K562 (cell line): ENCODE measurements around the gene ANAPC13. TPM values are rescaled to one million over a fixed set of nuclear protein-coding genes. Genes with fewer than 3 reads are reported as not detected.
A peak's percentile ranks its signal among the peaks of the same experiment; 100 is the strongest.

Experiments used
- CBFA2T3 ChIP-seq: fragments of 450-650 bp; IDR thresholded peaks from 2 replicates; pipeline ENCODE4 v1.6.1; 2017
- ETV1 ChIP-seq: fragments of 450-650 bp; conservative IDR thresholded peaks from 2 replicates; pipeline ENCODE4 v1.6.1; 2016; ENCODE audit warnings: missing genetic modification characterization, control low read depth, low read depth, missing compliant biosample characterization
- EZH2 ChIP-seq: IDR thresholded peaks from 2 replicates; pipeline ENCODE4 v1.6.1; 2012; ENCODE audit warnings: low read depth, mild to moderate bottlenecking, inconsistent platforms, low read length, borderline replicate concordance
- HEY1 ChIP-seq: fragments of 250-450 bp; sonication (Bioruptor Pico); IDR thresholded peaks from 2 replicates; pipeline ENCODE4 v1.5.0; 2020; ENCODE audit warnings: mild to moderate bottlenecking, moderate library complexity, borderline replicate concordance
- IFI16 ChIP-seq: fragments of 250-450 bp; sonication (Bioruptor Pico); IDR thresholded peaks from 2 replicates; pipeline ENCODE4 v2.1.2; 2022; ENCODE audit warnings: mild to moderate bottlenecking, inconsistent platforms
- KLF1 ChIP-seq: fragments of 450-650 bp; IDR thresholded peaks from 2 replicates; pipeline ENCODE4 v1.6.1; 2016; ENCODE audit warnings: missing genetic modification characterization, missing compliant biosample characterization
- LCOR ChIP-seq: sonication (generic); formaldehyde crosslinking; IDR thresholded peaks from 2 replicates; pipeline ENCODE4 v1.8.0; 2022; ENCODE audit warnings: mild to moderate bottlenecking, missing genetic modification reagents
- MEF2D ChIP-seq: conservative IDR thresholded peaks from 2 replicates; pipeline ENCODE4 v1.6.1; 2016; ENCODE audit warnings: low read depth, missing genetic modification characterization, missing compliant biosample characterization
- NCOR1 ChIP-seq: fragments of 450-650 bp; IDR thresholded peaks from 2 replicates; pipeline ENCODE4 v1.6.1; 2016; ENCODE audit warnings: mild to moderate bottlenecking, moderate library complexity
- NR2C1 ChIP-seq, 2 experiments: fragments of 450-650 bp; IDR thresholded peaks; 2 replicates each; pipeline ENCODE4 v1.6.1; 2017; ENCODE audit warnings: mild to moderate bottlenecking in 2 of 2, antibody characterized with exemption in 1 of 2, inconsistent platforms in 1 of 2, missing compliant biosample characterization in 1 of 2, missing genetic modification characterization in 1 of 2
- PTBP1 ChIP-seq: fragments of 200-400 bp; formaldehyde crosslinking; IDR thresholded peaks from 2 replicates; pipeline ENCODE4 v1.6.1; 2017; ENCODE audit warnings: low read depth, low read length
- RNF2 ChIP-seq: sonication (generic); IDR thresholded peaks from 2 replicates; pipeline ENCODE4 v1.6.1; 2016
- SRF ChIP-seq, 2 experiments: fragments of 250-450, 450-650 bp in 1 of 2; sonication (Bioruptor Pico) in 1 of 2; sonication (generic) in 1 of 2; formaldehyde crosslinking; IDR thresholded peaks; 2 replicates each; pipeline versions ENCODE4 v1.5.0 to v1.5.1; 2020 to 2022; ENCODE audit warnings: mild to moderate bottlenecking in 1 of 2, missing genetic modification reagents in 1 of 2
- STAT5B ChIP-seq: fragments of 250-450 bp; sonication (Bioruptor Pico); IDR thresholded peaks from 2 replicates; pipeline ENCODE4 v1.8.0; 2021; ENCODE audit warnings: mild to moderate bottlenecking, inconsistent platforms
- TEAD1 ChIP-seq, 2 experiments: fragments of 450-650 bp in 1 of 2; sonication (generic) in 1 of 2; formaldehyde crosslinking; IDR thresholded peaks; 2 replicates each; pipeline versions ENCODE4 v1.4.0 to v1.8.0; 2020 to 2022; ENCODE audit warnings: mild to moderate bottlenecking in 2 of 2, missing genetic modification reagents in 1 of 2
- ZNF384 ChIP-seq: IDR thresholded peaks from 2 replicates; pipeline ENCODE4 v1.6.1; 2012; ENCODE audit warnings: low read depth, low read length, improper control_type of control experiment
- polyA plus RNA-seq, 8 experiments: library from polyadenylated mRNA; depleted of rRNA in 4 of 8; stranded (reverse) in 5 of 8; unstranded in 3 of 8; fragments of >200 nt; fragmentation: Nextera tagmentation in 2 of 8; fragmentation: Illumina TruSeq in 1 of 8; extraction: Ambion mirVana in 2 of 8; extraction: Trizol in 1 of 8; gene quantifications; 2 replicates each; pipeline versions ENCODE4 v1.2.1 to v1.2.3, GENCODE V29; 2011 to 2014; ENCODE audit warnings: inconsistent platforms in 1 of 8, missing spikeins in 1 of 8
- total RNA-seq, 7 experiments: library from RNA; depleted of rRNA in 6 of 7; stranded (reverse); fragments of >200 nt in 6 of 7; fragmentation: Illumina TruSeq in 2 of 7; extraction: Trizol in 2 of 7; gene quantifications; 2 replicates each; pipeline versions ENCODE4 v1.2.1 to v1.2.3, GENCODE V29; 2011 to 2021; ENCODE audit warnings: low replicate concordance in 1 of 7
- TF ChIP-seq, protein P1 (sequence below): sonication (generic); formaldehyde crosslinking; IDR thresholded peaks from 2 replicates; pipeline ENCODE4 v1.8.0; 2022; ENCODE audit warnings: mild to moderate bottlenecking, missing genetic modification reagents
- TF ChIP-seq, protein P2 (sequence below): sonication (generic); formaldehyde crosslinking; IDR thresholded peaks from 2 replicates; pipeline ENCODE4 v1.8.0; 2022; ENCODE audit warnings: missing genetic modification reagents, mild to moderate bottlenecking, moderate library complexity, borderline replicate concordance
- TF ChIP-seq, protein P3 (sequence below): fragments of 450-650 bp; formaldehyde crosslinking; conservative IDR thresholded peaks from 2 replicates; pipeline ENCODE4 v1.4.0; 2022; ENCODE audit warnings: mild to moderate bottlenecking, missing genetic modification characterization
- TF ChIP-seq, protein P4 (sequence below): sonication (generic); formaldehyde crosslinking; IDR thresholded peaks from 2 replicates; pipeline ENCODE4 v1.8.1; 2023; ENCODE audit warnings: mild to moderate bottlenecking, missing genetic modification reagents
- TF ChIP-seq, protein P5 (sequence below): sonication (generic); formaldehyde crosslinking; IDR thresholded peaks from 2 replicates; pipeline ENCODE4 v1.8.0; 2022; ENCODE audit warnings: mild to moderate bottlenecking, missing genetic modification reagents, borderline replicate concordance

ANAPC13 gene
- total and polyA plus RNA-seq, 9 of the 15 experiments (the other 6 are each of a cell fraction or from before 2014, with no cell fraction given) = 48.5 to 238 (median 68.5) TPM

DNA sequence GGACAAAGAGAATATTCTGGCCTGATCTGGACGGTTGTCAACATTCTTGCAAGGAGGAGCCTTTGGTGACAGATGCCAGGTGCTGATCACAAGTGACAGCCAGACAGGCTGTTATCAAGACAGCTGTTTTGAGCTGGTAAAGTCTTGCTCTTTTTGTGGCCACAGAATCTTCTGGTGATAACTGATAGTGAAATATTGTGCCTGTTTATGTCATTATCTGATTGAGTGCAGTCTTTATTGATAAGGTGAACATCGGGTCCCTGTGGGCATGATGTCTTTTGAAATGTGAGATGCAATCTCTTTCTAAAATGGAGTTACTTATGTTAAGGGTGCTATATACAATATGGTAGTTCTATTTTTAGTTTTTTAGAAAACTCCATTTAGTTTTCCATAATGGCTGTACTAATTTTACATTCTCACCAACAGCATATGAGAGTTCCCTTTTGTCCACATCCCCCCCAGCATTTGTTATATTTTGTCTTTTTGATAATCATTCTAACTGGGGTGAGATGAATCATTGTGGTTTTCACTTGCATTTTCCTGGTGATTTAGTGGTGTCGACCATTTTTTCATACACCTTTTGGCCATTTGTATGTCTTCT lies 10.8 kb upstream of the ANAPC13 start (continued):
- TF ChIP-seq ETV1 (tag) (no peak), EZH2 (no peak), CBFA2T3 (peak; percentile 97), TEAD1 (CRISPR knock-in tag; IDR thresholded peaks at IDR 0.05) (peak in 1 of 2 experiments; percentile 94; a peak in 2 of 4 replicates), MEF2D (tag) (peak; percentile 95), SRF (CRISPR knock-in tag; IDR thresholded peaks at IDR 0.05) (no peak), IFI16 (peak; percentile 86; the same call in 1 of the 2 replicates), RNF2 (no peak), HEY1 (CRISPR knock-in tag) (peak; percentile 54; the same call in 1 of the 2 replicates), STAT5B (peak; percentile 38; the same call in 1 of the 2 replicates), PTBP1 (no peak), NCOR1 (peak; percentile 92), LCOR (CRISPR knock-in tag) (no peak), NR2C1 (IDR thresholded peaks at IDR 0.05) (no peak), NR2C1 (tag; IDR thresholded peaks at IDR 0.05) (peak; percentile 78), ZNF384 (no peak), KLF1 (tag) (no peak)
- TF ChIP-seq, protein P1, sequence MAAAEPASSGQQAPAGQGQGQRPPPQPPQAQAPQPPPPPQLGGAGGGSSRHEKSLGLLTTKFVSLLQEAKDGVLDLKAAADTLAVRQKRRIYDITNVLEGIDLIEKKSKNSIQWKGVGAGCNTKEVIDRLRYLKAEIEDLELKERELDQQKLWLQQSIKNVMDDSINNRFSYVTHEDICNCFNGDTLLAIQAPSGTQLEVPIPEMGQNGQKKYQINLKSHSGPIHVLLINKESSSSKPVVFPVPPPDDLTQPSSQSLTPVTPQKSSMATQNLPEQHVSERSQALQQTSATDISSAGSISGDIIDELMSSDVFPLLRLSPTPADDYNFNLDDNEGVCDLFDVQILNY (CRISPR knock-in tag) = no peak
- TF ChIP-seq, protein P2, sequence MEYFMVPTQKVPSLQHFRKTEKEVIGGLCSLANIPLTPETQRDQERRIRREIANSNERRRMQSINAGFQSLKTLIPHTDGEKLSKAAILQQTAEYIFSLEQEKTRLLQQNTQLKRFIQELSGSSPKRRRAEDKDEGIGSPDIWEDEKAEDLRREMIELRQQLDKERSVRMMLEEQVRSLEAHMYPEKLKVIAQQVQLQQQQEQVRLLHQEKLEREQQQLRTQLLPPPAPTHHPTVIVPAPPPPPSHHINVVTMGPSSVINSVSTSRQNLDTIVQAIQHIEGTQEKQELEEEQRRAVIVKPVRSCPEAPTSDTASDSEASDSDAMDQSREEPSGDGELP = peak; percentile 69
- TF ChIP-seq, protein P3, sequence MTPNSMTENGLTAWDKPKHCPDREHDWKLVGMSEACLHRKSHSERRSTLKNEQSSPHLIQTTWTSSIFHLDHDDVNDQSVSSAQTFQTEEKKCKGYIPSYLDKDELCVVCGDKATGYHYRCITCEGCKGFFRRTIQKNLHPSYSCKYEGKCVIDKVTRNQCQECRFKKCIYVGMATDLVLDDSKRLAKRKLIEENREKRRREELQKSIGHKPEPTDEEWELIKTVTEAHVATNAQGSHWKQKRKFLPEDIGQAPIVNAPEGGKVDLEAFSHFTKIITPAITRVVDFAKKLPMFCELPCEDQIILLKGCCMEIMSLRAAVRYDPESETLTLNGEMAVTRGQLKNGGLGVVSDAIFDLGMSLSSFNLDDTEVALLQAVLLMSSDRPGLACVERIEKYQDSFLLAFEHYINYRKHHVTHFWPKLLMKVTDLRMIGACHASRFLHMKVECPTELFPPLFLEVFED (CRISPR knock-in tag) = 0 out of 2 replicates have a peak, but pooled peaks have one; percentile 32
- TF ChIP-seq, protein P4, sequence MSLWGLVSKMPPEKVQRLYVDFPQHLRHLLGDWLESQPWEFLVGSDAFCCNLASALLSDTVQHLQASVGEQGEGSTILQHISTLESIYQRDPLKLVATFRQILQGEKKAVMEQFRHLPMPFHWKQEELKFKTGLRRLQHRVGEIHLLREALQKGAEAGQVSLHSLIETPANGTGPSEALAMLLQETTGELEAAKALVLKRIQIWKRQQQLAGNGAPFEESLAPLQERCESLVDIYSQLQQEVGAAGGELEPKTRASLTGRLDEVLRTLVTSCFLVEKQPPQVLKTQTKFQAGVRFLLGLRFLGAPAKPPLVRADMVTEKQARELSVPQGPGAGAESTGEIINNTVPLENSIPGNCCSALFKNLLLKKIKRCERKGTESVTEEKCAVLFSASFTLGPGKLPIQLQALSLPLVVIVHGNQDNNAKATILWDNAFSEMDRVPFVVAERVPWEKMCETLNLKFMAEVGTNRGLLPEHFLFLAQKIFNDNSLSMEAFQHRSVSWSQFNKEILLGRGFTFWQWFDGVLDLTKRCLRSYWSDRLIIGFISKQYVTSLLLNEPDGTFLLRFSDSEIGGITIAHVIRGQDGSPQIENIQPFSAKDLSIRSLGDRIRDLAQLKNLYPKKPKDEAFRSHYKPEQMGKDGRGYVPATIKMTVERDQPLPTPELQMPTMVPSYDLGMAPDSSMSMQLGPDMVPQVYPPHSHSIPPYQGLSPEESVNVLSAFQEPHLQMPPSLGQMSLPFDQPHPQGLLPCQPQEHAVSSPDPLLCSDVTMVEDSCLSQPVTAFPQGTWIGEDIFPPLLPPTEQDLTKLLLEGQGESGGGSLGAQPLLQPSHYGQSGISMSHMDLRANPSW (CRISPR knock-in tag) = no peak
- TF ChIP-seq, protein P5, sequence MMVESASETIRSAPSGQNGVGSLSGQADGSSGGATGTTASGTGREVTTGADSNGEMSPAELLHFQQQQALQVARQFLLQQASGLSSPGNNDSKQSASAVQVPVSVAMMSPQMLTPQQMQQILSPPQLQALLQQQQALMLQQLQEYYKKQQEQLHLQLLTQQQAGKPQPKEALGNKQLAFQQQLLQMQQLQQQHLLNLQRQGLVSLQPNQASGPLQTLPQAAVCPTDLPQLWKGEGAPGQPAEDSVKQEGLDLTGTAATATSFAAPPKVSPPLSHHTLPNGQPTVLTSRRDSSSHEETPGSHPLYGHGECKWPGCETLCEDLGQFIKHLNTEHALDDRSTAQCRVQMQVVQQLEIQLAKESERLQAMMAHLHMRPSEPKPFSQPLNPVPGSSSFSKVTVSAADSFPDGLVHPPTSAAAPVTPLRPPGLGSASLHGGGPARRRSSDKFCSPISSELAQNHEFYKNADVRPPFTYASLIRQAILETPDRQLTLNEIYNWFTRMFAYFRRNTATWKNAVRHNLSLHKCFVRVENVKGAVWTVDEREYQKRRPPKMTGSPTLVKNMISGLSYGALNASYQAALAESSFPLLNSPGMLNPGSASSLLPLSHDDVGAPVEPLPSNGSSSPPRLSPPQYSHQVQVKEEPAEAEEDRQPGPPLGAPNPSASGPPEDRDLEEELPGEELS (CRISPR knock-in tag) = no peak
